Hepatocyte (in vitro differentiated cells): Measurements from ENCODE around the gene ATP9A.

Source experiments
- EZH2 ChIP-seq: fragments of 200-600 bp; sonication (generic); IDR thresholded peaks from 2 replicates; pipeline ENCODE4 v1.6.1; 2016; ENCODE audit warnings: antibody characterized with exemption, mild to moderate bottlenecking, borderline replicate concordance
- TF ChIP-seq, protein P1 (sequence below): fragments of 200-600 bp; sonication (generic); IDR thresholded peaks from 2 replicates; pipeline ENCODE4 v1.5.1; 2016; ENCODE audit warnings: antibody characterized with exemption, mild to moderate bottlenecking; ENCODE audit not compliant: poor library complexity

DNA sequence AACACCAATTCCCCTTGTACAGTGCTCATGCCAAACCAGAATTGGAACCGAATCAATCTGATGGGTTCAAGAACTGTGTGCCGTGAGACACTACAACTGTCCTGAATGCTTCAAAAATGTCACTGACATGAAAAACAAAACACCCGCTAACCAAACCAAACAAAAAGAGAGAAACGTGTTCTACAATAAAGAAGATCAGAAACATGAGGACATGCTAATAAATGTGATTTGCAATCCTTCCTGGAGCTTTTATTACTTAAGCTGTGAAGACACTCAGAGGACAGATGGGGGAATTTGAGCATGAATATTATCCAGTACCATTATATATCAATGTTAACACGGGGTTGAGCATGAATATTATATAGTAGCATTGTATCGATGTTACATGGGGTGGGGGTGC is 153.5 kb downstream of the ATP9A start:
- TF ChIP-seq EZH2 = no peak
- TF ChIP-seq, protein P1, sequence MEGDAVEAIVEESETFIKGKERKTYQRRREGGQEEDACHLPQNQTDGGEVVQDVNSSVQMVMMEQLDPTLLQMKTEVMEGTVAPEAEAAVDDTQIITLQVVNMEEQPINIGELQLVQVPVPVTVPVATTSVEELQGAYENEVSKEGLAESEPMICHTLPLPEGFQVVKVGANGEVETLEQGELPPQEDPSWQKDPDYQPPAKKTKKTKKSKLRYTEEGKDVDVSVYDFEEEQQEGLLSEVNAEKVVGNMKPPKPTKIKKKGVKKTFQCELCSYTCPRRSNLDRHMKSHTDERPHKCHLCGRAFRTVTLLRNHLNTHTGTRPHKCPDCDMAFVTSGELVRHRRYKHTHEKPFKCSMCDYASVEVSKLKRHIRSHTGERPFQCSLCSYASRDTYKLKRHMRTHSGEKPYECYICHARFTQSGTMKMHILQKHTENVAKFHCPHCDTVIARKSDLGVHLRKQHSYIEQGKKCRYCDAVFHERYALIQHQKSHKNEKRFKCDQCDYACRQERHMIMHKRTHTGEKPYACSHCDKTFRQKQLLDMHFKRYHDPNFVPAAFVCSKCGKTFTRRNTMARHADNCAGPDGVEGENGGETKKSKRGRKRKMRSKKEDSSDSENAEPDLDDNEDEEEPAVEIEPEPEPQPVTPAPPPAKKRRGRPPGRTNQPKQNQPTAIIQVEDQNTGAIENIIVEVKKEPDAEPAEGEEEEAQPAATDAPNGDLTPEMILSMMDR = no peak
